GM12801 (cell line): ENCODE results near the gene CDH13.

Experiments
- TF ChIP-seq, protein P1 (sequence below): IDR thresholded peaks from one replicate; pipeline ENCODE4 v1.5.1; 2011; ENCODE audit warnings: control low read depth; ENCODE audit not compliant: insufficient read length; ENCODE audit errors: extremely low read depth

The CDH13 gene

DNA sequence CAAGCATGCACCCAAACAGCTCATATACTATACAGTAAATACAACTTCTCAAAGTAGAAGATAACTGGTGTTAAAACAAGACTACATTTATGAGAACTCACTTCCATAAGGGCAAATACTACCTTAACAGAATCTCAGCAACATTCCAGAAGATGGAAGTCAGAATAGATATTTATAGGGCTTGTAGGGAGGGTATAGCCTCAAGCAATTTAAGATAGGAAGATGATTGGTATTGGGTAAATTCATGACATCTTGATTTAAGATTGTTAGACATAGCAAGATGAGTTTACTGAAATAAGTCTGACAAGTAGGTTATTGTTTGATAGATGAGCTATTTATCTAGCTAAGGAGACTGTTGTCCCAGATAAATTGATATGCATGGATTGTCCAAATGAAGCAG is 250.2 kb downstream of the CDH13 start:
- TF ChIP-seq, protein P1, sequence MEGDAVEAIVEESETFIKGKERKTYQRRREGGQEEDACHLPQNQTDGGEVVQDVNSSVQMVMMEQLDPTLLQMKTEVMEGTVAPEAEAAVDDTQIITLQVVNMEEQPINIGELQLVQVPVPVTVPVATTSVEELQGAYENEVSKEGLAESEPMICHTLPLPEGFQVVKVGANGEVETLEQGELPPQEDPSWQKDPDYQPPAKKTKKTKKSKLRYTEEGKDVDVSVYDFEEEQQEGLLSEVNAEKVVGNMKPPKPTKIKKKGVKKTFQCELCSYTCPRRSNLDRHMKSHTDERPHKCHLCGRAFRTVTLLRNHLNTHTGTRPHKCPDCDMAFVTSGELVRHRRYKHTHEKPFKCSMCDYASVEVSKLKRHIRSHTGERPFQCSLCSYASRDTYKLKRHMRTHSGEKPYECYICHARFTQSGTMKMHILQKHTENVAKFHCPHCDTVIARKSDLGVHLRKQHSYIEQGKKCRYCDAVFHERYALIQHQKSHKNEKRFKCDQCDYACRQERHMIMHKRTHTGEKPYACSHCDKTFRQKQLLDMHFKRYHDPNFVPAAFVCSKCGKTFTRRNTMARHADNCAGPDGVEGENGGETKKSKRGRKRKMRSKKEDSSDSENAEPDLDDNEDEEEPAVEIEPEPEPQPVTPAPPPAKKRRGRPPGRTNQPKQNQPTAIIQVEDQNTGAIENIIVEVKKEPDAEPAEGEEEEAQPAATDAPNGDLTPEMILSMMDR, result no peak

GRCh38 chr16:82878466-82878865 is 251.7 kb downstream of the CDH13 start:
- TF ChIP-seq, protein P1, result no peak

GRCh38 chr16:82880346-82880745 is 253.6 kb downstream of the CDH13 start:
- TF ChIP-seq, protein P1, result no peak

DNA sequence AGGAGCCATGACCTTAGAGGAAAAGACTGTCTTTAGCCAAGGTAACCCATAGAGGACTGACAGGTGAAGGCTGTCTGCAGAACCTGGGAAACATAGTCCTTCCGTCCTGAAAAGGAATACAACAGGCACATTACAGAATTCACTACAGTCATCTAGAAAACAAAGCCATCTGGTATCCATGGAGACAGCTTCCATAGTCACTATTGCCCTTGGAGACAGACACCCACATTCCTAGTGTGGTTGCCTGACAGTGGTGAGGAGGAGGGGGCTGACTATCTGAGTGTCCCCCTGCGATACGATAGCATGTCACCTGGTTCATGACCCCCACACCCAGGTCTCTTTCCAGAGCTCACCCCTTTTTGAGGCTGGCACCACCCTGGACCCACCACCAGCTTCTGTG is 254.7 kb downstream of the CDH13 start:
- TF ChIP-seq, protein P1, result no peak

DNA sequence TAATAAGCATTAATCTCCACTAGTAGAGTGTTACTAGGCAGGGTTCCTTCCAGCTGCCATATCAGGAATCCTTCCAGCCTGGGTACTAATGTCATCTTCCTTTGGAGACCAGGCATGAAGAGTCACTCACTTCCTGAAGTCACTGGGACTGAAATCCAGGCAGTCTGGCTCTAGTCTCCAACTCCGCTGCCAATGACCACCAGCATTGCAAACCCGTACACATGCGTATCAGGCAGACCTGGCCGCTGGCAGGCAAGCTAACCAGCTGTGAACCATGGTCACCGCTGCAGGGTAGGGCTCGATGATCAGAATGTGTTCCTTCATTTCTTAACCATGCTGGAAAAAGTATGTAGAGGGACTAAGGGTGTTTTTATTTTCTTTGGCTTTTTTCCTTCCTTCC is 255.5 kb downstream of the CDH13 start:
- TF ChIP-seq, protein P1, result no peak

DNA sequence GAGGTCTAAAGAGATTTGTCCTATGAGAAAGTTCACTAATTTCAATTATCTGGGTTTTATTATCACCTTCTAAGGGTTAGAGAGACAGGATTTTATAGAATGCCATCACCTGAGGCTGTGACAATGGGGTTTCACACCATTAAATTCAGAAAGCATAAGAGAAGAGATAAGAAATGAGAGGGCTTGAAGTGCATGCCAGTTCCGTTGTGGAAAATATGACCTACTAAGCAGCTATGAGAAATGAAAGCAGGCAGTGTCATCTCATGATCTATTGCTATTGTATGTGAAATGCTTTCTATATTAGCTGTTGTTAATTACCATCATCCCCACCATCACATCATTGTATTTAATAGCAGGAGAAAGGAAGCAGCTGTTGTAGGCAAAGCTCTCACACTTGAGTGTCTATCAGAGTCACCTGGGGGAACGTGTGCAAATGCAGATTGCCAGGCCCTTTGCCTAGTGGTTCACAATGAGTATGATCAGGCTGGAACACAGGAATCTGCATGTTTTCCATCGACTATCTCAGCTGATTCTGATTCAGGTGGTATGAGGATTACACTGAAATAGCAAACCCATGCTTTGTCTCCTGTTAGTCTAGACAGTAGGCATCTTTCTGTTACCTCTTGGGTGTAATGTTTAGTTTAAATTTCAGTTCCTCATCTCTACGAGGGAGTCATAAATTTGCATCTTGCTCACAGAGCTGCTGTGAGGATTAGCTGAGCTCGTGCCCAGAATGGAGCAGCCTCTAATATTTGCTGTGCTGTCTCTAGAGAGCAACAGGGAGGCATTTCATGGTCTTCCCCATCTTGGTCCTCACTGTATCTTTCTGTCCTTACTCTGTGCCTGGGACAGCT is 256.4 kb downstream of the CDH13 start:
- TF ChIP-seq, protein P1, result no peak

- TF ChIP-seq, protein P1, result no peak
Measured at GRCh38 chr16:82884320-82884898, 257.6 kb downstream of the CDH13 start.
